GM12874 (cell line): ENCODE data around the gene ARL15.

Source experiments
- CTCF ChIP-seq: IDR thresholded peaks from 2 replicates; pipeline ENCODE4 v1.5.1; 2011; ENCODE audit warnings: low read depth, mild to moderate bottlenecking, control low read depth, low read length, moderate library complexity; ENCODE audit not compliant: insufficient read depth

Gene ARL15

GRCh38 chr5:54194318-54194717 lies 116.1 kb downstream of the ARL15 start:
- no peak for TF ChIP-seq CTCF

- no peak for TF ChIP-seq CTCF
Observed at GRCh38 chr5:54187694-54188093, 122.7 kb downstream of the ARL15 start.

- TF ChIP-seq CTCF = no peak
Observed at GRCh38 chr5:54186912-54187445, 123.4 kb downstream of the ARL15 start.

GRCh38 chr5:54186108-54186507 lies 124.3 kb downstream of the ARL15 start:
- no peak for TF ChIP-seq CTCF

- TF ChIP-seq CTCF = no peak
Observed at GRCh38 chr5:54184806-54185205, 125.6 kb downstream of the ARL15 start.

GRCh38 chr5:54180630-54181031 lies 129.7 kb downstream of the ARL15 start:
- TF ChIP-seq CTCF = no peak

- no peak for TF ChIP-seq CTCF
Observed at GRCh38 chr5:54178991-54179390, 131.4 kb downstream of the ARL15 start.

- no peak for TF ChIP-seq CTCF
Observed at GRCh38 chr5:54178207-54178606, 132.2 kb downstream of the ARL15 start.
